Measurements from ENCODE around the gene SPOCK3. TPM values are rescaled to one million over a fixed set of nuclear protein-coding genes. Genes with fewer than 3 reads are reported as not detected.

SPOCK3 gene
- total and polyA plus RNA-seq, 2 of the 13 experiments (the other 11 are each of a cell fraction or from before 2014, with no cell fraction given): not detected

GRCh38 chr4:167177925-167178324 lies 56.4 kb downstream of the SPOCK3 start:
- POLR2A ChIA-PET: no interaction called here

GRCh38 chr4:167176723-167177367 lies 57.4 kb downstream of the SPOCK3 start:
- H3K4me1 ChIP-seq (ENCODE audit: insufficient read depth, low read length): peaks cover 23% of the 10 kb centered on the region
- no peaks in the 10 kb centered on the region for H3K36me3 ChIP-seq (replicated peaks in 1 of 2; ENCODE audit: control insufficient read depth in 1 of 2, insufficient read depth in 2 of 2, low read length in 2 of 2)
- H3K27me3 ChIP-seq (ENCODE audit: control insufficient read depth in 1 of 2, insufficient read depth in 2 of 2, low read length in 2 of 2): no peaks in the 10 kb centered on the region
- H3K79me2 ChIP-seq (ENCODE audit: insufficient read depth, low read length): no peaks in the 10 kb centered on the region
- intact Hi-C loops (cut with micrococcal nuclease; ENCODE audit: unreplicated experiment): no loop called here
- DNase-seq (ENCODE audit: low spot score) (peak; percentile 64), ATAC-seq (peak; percentile 100), FAIRE-seq (peak; percentile 82)
- ChIA-PET CTCF (ENCODE audit: low intra/inter-chr PET ratio, low total read pairs) (no interaction called here), POLR2A (no interaction called here)
- H3K4me3 ChIP-seq (replicated peaks in 1 of 3; ENCODE audit: insufficient read depth in 1 of 3, low read depth in 2 of 3, low read length in 3 of 3): no peak overlapping the region
- H4K20me1 ChIP-seq (ENCODE audit: insufficient read depth, low read length): no peaks in the 10 kb centered on the region
- WGBS (ENCODE audit: low lambda C conversion rate): 2% methylated on average over 6 of the region's 6 CpGs
- no peak overlapping the region for H3K27ac ChIP-seq (ENCODE audit: extremely low read length, insufficient read depth, low read length)
- H3K9me3 ChIP-seq (ENCODE audit: low read length): no peaks in the 10 kb centered on the region
- no peak overlapping the region for H2AFZ ChIP-seq (ENCODE audit: low read length)
- peak overlapping the region; percentile 38 for H3K4me2 ChIP-seq (ENCODE audit: low read depth, low read length)
- no peak overlapping the region for H3K9ac ChIP-seq (ENCODE audit: insufficient read depth, low read depth, low read length)
- BruUV-seq (replicated peaks): no TSS peak
- in situ Hi-C loops (cut with HindIII; ENCODE audit: extremely low pct_ligation_motif_present, low pct_unique_long_range_greater_than_20kb): no loop called here
- TF ChIP-seq ZNF740 (CRISPR knock-in tag; IDR thresholded peaks at IDR 0.05) (no peak), NCOA2 (CRISPR knock-in tag; IDR thresholded peaks at IDR 0.05) (no peak)
- TF ChIP-seq, protein P1, sequence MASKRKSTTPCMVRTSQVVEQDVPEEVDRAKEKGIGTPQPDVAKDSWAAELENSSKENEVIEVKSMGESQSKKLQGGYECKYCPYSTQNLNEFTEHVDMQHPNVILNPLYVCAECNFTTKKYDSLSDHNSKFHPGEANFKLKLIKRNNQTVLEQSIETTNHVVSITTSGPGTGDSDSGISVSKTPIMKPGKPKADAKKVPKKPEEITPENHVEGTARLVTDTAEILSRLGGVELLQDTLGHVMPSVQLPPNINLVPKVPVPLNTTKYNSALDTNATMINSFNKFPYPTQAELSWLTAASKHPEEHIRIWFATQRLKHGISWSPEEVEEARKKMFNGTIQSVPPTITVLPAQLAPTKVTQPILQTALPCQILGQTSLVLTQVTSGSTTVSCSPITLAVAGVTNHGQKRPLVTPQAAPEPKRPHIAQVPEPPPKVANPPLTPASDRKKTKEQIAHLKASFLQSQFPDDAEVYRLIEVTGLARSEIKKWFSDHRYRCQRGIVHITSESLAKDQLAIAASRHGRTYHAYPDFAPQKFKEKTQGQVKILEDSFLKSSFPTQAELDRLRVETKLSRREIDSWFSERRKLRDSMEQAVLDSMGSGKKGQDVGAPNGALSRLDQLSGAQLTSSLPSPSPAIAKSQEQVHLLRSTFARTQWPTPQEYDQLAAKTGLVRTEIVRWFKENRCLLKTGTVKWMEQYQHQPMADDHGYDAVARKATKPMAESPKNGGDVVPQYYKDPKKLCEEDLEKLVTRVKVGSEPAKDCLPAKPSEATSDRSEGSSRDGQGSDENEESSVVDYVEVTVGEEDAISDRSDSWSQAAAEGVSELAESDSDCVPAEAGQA (IDR thresholded peaks at IDR 0.05; ENCODE audit: low read depth): no peak
- TF ChIP-seq, protein P1 (CRISPR knock-in tag; IDR thresholded peaks at IDR 0.05; ENCODE audit: borderline replicate concordance): no peak
- TF ChIP-seq, protein P2, sequence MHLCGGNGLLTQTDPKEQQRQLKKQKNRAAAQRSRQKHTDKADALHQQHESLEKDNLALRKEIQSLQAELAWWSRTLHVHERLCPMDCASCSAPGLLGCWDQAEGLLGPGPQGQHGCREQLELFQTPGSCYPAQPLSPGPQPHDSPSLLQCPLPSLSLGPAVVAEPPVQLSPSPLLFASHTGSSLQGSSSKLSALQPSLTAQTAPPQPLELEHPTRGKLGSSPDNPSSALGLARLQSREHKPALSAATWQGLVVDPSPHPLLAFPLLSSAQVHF (CRISPR knock-in tag; IDR thresholded peaks at IDR 0.05): no peak

More at GRCh38 chr4:167177925-167178324, 56.4 kb downstream of the SPOCK3 start:
- CTCF ChIA-PET (ENCODE audit: low intra/inter-chr PET ratio, low total read pairs): no interaction called here
- no peak for TF ChIP-seq ZNF432 (CRISPR knock-in tag; IDR thresholded peaks at IDR 0.05; ENCODE audit: borderline replicate concordance)
- no peak for TF ChIP-seq TCF12 (IDR thresholded peaks at IDR 0.05)
- TF ChIP-seq TCF12 (CRISPR knock-in tag; IDR thresholded peaks at IDR 0.05): no peak
- FAIRE-seq (no peak), ATAC-seq (no peak), DNase-seq (ENCODE audit: low spot score) (no peak)
- no TSS peak for BruUV-seq (replicated peaks)
- Histone ChIP-seq H3K9me3 (ENCODE audit: low read length) (no peaks in the 10 kb centered on the region), H3K79me2 (ENCODE audit: insufficient read depth, low read length) (no peaks in the 10 kb centered on the region), H3K4me2 (ENCODE audit: low read depth, low read length) (no peak overlapping the region), H3K4me3 (replicated peaks in 1 of 3; ENCODE audit: insufficient read depth in 1 of 3, low read depth in 2 of 3, low read length in 3 of 3) (no peak overlapping the region), H3K36me3 (replicated peaks in 1 of 2; ENCODE audit: control insufficient read depth in 1 of 2, insufficient read depth in 2 of 2, low read length in 2 of 2) (no peaks in the 10 kb centered on the region), H3K4me1 (ENCODE audit: insufficient read depth, low read length) (peaks cover 23% of the 10 kb centered on the region), H4K20me1 (ENCODE audit: insufficient read depth, low read length) (no peaks in the 10 kb centered on the region), H3K27ac (ENCODE audit: extremely low read length, insufficient read depth, low read length) (no peak overlapping the region), H3K9ac (ENCODE audit: insufficient read depth, low read depth, low read length) (no peak overlapping the region), H3K27me3 (ENCODE audit: control insufficient read depth in 1 of 2, insufficient read depth in 2 of 2, low read length in 2 of 2) (no peaks in the 10 kb centered on the region), H2AFZ (ENCODE audit: low read length) (no peak overlapping the region)
- 0% methylated on average over 1 of the region's 1 CpG for WGBS (ENCODE audit: low lambda C conversion rate)
- in situ Hi-C loops (cut with HindIII; ENCODE audit: extremely low pct_ligation_motif_present, low pct_unique_long_range_greater_than_20kb) (no loop called here), intact Hi-C loops (cut with micrococcal nuclease; ENCODE audit: unreplicated experiment) (no loop called here)
